CD4-positive, alpha-beta T cell treated with Interleukin-6 for 4 hours (primary cell): ENCODE results near the gene EFNA2.

Experiments
- DNase-seq: peaks from one replicate; pipeline ENCODE4 v3.0.0-alpha.2; 2020; ENCODE audit warnings: mixed read lengths

Gene EFNA2

DNA sequence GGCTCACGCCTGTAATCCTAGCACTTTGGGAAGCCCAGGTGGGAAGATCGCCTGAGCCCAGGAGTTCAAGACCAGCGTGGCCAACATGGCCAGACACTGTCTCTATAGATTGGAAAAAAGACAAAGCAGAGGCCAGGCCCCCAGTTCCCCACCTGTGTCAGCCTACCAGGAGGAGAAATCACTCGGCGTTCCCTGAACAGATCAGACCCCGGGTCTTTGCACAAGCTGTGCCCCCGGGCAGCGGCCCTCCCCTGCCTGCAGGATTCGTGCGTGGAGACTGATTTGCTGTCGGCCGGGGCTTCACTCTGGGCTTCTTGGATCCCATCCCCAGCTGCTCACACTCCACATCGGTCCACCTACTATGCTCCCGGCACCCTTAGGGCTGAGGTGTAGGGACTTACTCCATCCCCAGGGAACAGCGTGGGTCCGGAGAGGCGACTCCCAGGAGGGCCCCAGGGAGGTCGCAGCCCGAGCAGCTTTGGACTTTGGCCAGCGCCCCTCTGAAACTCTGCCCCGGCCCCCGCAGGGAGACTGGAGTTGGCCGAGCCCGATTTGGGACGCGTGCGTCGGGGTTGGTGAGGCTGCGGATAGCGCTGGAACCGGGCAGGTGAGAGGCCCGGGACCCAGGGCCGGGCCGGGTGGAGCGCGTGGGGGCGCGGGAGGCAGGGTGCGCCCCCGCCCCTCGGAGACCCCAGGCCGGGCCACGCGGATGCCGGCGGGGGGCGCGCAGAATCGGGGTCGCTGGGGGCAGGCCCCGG is 515 bp upstream of the EFNA2 start:
- DNase-seq: no peak

GRCh38 chr19:1286487-1287353 is 1.0 kb downstream of the EFNA2 start:
- DNase-seq: no peak

DNA sequence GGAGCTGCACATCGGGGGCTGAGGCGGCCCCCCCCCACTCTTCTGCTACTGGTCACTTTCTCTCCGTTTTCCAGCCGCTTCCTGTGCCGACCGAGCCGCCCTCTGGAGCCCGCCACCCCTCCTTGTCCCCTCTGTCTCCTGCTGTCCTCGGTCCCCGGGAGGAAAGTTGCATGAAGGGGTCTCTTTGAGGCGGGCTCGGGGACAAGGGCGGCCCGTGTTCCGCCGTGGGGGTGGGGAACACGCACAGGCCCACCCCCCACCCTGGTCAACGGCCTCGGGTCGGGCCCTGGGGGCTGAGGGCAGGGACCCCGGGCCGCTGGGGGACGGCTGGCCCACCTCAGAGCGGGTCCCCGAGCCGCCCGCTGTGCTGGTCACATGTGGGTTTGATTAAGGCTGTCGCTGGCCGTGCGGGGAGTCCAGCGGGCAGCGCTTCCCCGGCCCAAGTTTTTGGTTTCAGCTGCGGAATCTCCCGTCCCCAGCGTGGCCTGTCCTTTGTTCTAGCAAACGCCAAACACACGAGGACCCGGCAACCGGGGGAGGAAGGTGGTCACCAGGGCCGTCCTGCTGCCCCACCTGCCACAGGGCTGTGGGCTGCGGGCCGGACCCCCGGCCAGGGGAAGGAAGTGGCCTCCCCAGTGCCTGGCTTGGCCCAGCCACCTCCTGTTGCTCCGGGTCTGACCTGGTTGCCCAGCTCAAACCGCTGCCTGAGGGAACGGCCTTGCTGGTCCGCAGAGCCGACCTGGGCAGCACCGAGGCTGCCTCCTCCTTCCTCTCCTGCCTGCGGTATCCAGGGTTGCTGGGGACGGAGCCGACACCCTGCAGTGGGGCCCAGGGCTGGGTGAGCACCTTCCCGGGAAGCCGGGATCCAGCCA is 1.9 kb downstream of the EFNA2 start:
- no peak for DNase-seq

DNA sequence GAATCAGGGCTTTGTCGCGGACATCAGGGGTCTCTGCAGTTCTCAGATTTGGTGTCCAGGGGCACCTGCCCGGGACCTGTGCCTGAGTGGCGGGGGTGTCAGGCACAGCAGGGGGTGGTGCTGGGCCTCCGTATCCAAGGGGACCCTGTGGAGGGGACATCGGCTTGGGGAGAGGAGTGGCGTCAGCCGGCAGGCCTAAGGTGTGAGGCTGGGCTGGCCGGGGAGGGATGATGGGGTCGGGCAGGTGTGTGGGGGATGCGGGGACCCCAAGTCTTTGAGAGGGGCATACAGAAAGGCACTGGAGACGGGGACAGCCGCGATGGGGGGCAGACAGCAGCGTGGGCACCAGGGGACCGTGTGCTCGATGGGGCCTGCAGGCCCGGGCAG is 2.5 kb downstream of the EFNA2 start:
- DNase-seq: no peak

GRCh38 chr19:1288833-1289685 is 3.4 kb downstream of the EFNA2 start:
- DNase-seq: no peak

DNA sequence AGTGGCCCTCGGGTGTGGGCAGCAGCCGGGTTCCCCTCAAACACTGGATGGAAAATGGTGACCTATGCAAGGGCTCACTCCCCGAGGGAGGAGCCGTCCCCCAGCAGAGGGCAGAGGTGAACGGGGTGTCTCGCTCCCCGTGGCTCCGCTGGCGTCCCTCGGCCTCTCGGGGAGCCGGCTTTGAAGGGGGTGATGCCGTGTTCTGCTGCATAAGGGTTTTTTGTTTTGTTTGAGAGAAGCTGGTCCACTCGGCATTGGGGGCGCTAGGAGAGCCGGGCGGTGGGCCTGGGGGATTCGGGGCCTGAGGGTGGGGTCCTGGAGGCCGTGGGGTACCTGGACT is 4.0 kb downstream of the EFNA2 start:
- DNase-seq: no peak

- DNase-seq: no peak
These were observed 4.6 kb downstream of the EFNA2 start for GRCh38 chr19:1290196-1290702.

GRCh38 chr19:1290703-1291651 is 5.3 kb downstream of the EFNA2 start:
- DNase-seq: no peak

GRCh38 chr19:1291761-1292418 is 6.2 kb downstream of the EFNA2 start:
- no peak for DNase-seq

GRCh38 chr19:1292419-1293151 is 6.9 kb downstream of the EFNA2 start:
- no peak for DNase-seq

DNA sequence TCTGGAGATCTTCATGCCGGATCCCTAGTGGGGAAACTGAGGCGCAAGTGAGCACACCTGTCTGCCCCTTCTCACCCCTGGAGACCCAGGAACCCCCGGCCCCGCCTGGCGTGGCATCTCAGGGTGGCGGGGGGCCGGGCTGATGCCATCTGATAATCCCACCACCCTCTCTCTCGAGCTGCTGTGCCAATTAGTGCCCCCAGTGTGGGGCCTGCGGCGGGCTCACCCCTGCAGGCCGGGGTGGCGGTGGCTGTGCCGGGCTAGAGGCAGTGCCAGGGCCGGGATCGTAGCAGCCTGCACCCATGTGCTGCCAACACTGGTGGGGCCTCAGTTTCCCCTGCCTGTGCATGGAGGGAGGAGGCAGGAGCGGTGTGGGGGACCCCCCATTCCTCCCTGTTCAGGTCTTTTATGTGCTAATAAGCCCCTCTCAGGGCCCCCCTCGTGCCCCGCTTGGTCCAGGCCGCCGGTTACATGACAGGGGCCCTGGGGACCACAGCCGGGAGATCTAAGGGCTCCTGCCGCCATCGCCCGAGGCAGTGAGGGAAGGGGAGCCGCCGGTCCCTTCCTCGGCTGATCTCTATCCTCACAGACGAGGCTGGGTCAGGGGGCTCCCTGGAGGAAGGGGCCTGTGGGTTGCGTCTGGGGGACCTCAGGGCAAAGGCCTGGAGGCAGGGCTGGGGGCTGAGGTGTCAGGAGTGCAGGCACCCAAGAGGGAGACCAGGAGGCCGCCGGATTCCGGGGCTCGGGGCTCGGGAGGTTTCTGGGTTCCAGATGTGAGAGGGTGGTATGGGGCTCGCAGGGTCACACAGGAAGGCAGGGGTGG is 8.3 kb downstream of the EFNA2 start:
- DNase-seq: no peak

GRCh38 chr19:1294688-1295087 is 9.0 kb downstream of the EFNA2 start:
- DNase-seq: no peak

DNA sequence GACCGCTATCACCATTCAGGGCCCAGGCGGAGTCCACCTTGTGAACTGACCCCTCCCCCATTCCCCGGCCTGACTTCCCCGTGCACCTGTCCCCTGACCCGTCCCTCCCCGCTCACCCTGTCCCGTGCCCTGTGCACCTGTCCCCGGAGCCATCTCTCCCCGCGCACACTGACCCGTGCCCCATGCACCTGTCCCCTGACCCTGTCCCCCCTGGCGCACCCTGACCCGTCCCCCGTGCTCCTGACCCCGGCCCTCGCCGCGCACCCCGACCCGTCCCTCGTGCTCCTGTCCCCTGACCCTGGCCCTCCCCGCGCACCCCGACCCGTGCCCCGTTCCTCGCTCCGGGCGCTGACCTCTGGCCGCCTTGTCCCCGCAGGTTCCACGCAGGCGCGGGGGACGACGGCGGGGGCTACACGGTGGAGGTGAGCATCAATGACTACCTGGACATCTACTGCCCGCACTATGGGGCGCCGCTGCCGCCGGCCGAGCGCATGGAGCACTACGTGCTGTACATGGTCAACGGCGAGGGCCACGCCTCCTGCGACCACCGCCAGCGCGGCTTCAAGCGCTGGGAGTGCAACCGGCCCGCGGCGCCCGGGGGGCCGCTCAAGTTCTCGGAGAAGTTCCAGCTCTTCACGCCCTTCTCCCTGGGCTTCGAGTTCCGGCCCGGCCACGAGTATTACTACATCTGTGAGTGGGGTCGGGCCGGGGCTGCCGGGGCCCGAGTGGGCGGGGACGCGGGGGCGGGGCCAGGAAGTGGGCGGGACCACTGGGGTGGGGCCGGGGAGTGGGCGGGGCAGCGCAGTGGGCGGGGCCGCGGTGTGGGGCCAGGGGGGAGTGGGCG is 9.7 kb downstream of the EFNA2 start:
- no peak for DNase-seq

DNA sequence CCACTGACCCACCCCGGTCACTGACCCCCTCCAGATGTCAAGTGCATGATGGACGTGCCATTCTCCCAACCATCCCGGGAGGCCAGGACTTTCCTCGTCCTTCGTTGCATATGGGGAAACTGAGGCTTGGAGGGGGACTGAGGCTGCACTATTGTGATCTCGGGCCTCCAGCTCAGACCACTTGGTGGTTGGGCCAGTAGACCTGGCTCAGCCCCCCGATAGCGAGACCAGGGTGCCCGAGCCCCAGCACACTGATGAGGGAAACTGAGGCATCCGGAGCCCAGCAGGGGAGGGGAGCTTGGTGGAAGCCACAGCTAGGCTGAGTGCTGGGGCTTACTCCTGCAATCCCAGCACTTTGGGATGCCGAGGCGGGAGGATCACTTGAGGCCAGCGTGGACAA is 10.4 kb downstream of the EFNA2 start:
- no peak for DNase-seq

GRCh38 chr19:1296575-1297271 is 11.1 kb downstream of the EFNA2 start:
- no peak for DNase-seq

- no peak for DNase-seq
These were observed 12.6 kb downstream of the EFNA2 start for GRCh38 chr19:1298235-1298634.

- no peak for DNase-seq
These were observed 14.1 kb downstream of the EFNA2 start for GRCh38 chr19:1299801-1300200.
